ENCODE data around the gene MPV17L2.

MPV17L2 gene

DNA sequence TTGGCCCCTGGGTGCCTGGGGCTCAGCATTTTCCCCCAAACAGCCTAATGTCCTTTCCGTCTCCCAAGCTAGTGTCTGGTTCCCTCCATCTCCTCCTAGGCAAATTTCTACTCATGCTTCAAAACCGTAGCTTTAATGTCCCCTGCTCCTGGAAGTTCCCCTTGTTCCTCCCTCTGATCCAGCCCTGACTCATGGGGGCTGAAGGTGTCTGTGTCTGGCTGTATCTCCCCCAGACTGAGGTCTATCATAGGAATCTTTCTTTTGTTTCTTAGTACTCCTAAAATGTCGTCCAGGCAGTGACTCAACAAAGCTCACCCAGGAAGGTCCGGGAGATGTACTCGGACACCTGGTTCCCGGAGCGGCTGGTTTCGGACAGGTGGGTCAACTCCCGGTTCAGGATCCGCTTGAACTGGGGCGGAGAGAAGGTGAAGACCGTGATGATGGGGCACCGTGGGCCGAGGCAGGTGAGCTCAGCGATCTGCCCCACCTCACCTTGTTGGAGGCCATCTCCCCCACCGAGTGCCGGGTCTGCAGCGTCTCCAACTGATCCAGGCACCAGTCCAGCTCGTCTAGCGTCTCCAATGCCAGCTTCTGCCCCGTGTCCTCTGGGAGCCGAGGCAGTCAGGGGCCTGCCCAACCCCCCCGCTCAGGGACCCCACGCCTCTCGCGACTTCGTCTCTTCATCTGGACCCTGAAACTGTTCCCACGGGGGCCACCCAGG is 27.1 kb downstream of the MPV17L2 start:
- DNase-seq: no peak

DNA sequence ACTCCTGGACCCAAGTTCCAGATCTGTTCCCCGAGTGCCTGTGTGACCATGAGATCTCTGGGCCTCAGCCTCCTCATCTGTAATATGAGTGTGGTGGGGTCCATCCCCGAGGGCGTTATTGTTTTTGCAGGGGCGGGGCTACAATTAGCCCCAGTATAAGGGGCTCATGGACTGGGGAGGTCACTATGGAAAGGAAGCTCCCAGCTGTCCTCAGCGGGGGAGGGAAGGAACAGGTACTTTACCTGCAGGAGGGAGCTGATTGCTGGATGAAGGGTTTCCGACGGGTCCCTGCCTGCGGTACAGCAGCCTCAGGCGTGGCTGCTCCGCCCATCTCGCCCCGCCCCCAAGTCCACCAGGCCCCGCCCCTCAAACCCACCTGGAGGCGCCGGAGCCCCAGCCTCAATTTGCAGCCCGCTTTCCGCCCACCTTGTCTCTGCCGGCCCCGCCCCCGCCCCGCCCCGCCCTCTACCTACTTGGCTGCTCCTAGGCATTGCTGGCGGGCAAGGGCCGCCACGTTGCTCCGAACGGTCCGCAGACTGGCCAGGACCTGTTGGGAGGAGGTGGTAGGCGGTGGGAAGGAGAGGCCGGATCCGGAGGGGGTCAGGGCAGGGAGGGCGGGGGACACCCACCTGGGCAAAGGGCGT is 27.7 kb downstream of the MPV17L2 start:
- no peak for DNase-seq

GRCh38 chr19:18221815-18222725 is 29.1 kb downstream of the MPV17L2 start:
- DNase-seq: no peak

DNA sequence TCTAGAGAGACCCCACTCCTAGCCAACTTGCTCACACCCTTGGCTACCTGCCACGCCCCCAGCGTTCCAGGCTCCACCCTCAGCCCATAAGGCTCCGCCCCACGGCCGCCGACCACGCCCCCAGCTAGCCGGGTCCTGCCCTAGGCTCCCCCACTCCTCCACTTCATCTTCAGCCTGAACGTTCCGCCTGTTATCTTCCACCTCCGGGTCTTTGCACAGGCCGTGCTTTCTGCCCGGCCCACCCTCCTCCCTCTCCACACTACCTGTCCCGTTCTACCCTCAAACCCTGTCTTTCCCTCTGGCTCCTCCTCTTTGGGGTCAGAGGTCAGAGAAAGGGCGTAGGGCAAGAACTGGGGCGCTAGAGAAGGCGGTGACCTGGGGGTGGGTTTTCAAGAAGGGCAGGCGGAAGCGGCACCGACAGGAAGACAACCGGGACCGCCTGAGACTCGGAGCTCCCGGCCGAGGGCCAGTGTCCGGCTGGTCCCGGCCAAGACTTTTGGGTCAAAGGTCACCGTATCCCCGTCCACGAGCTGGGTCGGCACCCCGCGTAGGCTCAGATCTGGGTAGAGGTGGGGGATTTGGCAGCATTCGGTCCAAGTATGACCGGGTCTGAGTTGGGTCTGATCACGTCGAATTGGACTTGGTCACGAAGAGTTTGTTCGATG is 31.0 kb downstream of the MPV17L2 start:
- peak; percentile 42 for DNase-seq

GRCh38 chr19:18224525-18225354 is 31.7 kb downstream of the MPV17L2 start:
- DNase-seq: peak; percentile 94

GRCh38 chr19:18225355-18225701 is 32.3 kb downstream of the MPV17L2 start:
- no peak for DNase-seq

- DNase-seq: peak; percentile 54
Observed at GRCh38 chr19:18225702-18226468, 32.9 kb downstream of the MPV17L2 start, which contains the start of gene PDE4C. Gene PDE4C, minus strand, starts transcription at chr19:18226438. Its CDS starts 23 bp downstream, at chr19:18226415.

DNA sequence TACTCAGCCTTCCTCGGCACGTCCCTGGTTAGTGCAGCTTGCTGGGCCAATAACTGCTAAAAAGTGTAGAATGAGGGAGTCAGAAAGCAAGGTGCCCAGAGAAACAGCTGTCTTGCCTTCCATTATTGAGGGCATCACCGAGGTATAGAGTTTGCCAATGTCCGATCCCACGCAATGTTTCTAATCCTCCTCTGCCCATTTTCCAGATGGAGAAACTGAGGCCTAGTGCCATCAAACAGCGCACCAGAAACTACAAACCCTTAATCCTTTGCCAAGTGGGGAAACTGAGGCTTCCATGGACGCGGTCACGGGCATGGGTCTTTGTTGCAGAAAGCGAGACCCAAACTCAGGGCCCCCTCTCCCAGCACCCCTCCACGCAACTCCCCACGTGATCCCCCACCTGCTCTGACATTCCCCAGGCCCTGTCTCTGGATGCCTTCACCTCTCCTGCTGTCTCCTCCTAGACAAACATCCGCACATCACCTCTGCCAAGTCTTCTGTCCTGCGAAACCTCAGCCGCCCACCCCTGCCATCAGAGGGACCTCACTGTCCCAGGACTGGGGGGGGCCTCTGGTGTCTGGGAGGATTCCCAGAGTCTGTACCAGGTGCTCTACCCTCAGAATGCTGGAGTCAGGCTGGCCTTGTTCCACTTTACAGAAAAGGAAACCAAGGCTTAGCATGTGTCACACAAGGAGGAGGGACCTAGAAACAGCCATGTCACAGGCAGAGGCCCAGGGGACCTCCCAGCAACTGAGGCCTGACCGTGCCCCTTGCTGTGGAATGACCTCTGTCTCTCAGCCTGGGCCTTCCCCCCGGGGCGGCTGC is 34.1 kb downstream of the MPV17L2 start:
- DNase-seq: no peak

DNA sequence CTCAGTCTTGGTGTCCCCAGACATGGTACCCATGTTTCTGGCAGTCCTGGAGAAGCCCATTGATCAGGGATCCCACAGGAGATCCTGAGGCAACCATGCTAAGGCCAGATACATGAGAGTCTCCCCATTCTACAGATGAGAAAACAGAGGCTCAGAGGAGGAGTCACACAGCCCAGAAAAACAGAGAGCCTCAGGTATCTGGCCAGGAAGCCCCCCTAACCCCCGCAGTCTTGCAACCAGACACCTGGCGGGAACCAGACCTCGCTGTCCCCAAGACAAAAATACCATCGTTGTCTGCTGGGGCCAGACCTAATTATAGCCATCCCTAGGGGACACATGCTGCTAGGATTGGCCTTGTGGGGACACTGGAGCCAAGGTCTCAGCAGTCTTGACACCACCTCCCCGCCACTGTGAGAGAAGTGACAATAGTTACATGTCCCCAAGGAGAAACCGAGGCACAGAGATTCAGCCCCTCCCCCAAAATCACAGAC is 34.8 kb downstream of the MPV17L2 start:
- no peak for DNase-seq

- DNase-seq: no peak
Observed at GRCh38 chr19:18229474-18229873, 36.5 kb downstream of the MPV17L2 start.

DNA sequence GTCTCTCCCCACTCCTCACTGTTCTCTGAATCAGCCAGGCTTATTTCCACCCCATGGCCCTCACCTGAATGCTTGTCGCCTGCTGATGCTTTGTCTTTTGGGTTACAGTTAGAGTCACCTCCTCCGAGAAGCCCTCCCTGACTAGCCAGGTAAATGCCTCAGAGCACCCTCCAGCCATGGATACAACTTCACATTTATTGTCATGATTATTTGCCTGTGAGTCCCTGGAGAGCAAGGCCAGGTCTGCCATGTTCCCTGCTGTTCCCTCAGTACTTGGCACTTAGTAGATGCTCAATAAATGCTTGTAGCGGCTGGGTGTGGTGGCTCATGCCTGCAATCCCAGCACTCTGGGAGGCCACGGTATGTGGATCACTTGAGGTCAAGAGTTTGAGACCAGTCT is 36.9 kb downstream of the MPV17L2 start:
- no peak for DNase-seq

DNA sequence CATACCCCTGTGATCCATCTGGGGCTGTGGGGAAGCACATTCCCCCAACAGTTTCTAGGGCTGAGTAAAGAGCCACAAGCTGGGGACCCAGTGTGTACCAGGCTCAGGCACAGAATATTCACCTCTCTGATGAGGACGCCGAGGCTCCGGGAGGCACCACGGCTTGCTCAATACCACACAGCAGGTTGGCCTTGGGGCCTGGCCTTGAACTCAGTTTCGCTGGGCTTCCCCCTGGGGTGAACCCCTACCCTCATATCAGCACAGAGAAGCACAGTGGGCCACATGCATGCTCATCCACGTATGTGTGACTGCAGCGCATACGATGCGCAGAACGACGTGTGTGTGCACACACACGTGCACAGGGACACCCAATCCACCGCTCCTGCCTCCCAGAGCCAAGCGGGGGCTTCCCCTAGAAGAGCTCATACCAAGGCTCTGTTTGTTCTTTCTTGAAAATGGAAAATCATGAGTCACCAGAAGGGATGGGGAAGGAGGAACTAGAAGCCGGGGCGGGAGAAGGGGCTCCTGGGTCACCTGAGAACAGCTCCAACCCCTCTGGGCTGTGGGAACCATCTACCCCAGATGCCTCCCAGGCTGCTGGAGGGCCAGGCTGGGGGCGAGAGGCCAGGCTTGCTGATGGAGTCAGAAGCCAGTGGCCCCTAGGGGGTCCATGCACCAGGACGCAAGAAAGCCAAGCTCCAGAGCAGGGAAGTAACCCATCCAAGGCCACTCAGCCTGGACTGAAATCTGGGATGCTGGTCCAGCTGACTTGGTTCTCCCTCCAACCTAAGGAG is 38.1 kb downstream of the MPV17L2 start:
- DNase-seq: no peak

- no peak for DNase-seq
Observed at GRCh38 chr19:18231775-18232174, 38.8 kb downstream of the MPV17L2 start.

DNA sequence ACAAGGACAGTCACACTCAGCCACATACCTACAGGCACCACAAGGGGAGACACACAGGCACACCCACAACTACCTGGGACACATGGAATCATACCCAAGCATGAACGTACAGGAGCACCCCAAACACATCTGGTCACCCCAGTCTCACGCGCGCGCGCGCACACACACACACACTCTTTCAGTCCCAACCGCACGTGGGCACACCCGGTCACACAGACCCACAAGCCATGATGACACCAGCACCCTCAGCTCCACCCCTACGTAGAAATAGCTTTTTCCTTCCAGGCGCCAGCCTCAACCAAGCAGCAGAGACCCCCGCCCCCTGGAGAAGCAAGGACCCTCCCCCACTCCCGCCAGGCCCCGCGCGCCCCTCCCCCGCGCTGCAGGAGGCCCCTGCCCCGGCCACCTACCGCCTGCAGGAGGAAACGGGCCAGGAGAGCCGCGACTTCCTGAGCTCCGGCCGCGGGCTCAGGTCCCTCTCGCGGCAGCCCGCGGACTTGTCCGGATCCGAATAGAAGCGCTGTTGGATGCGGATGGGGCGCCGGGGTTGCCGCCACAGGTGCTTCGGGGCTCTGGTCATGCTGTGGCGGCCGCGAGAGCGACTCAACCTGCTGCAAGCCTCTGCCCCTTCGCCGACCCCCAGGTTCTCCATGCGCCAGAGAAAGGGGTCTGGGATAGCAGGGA is 39.7 kb downstream of the MPV17L2 start:
- peak; percentile 85 for DNase-seq

GRCh38 chr19:18233224-18233825 is 40.3 kb downstream of the MPV17L2 start:
- no peak for DNase-seq

DNA sequence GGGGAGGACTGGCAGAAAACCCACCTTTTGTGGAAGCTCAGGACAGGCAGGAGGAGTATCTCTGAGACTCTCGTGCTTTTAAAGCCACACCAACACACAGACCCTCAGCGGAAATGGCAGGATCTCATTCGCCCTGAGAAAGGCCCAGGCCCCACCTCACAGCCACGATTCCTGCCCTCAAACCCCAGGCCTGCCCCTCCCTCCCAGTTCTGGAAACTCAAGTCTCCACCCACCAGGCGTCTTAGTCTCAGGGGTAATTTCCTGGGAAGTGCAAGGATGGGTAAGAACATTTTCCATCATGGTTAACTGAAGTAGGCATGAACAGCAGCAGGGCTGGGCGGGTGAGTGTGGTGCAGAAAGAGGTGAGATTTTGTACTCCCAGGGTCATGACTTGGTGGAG is 41.2 kb downstream of the MPV17L2 start:
- DNase-seq: no peak

- no peak for DNase-seq
Observed at GRCh38 chr19:18239303-18239702, 46.3 kb downstream of the MPV17L2 start.

DNA sequence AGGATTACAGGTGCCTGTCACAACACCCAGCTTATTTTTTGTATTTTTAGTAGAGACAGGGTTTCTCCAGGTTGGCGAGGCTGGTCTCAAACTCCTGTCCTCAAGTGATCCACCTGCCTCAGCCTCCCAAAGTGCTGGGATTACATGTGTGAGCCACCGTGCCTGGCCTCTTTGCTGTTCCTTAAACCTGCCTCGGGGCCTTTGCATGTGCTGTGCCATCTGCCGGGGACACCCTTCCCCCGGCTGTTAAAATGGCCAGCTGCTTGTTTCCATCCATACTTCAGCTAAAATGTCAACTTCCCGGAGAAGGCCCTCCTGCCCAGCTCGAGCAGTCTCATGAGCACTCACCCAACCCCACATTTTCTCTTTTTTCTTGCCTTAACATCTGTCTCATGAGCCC is 52.3 kb downstream of the MPV17L2 start:
- DNase-seq: no peak
